SW 1271 (cell line): ENCODE results near the gene SLC4A7.
A peak's percentile ranks its signal among the peaks of the same experiment; 100 is the strongest.
"Not testable (repeated sequence)": the region's sequence is repeated elsewhere in the genome, so short reads cannot be mapped to it uniquely, and the experiment has no call there.

Experiments used
- DNase-seq, 2 experiments: peaks; one replicate each; lab custom pipeline; 2025; lab: John Stamatoyannopoulos, UW

Gene SLC4A7

DNA sequence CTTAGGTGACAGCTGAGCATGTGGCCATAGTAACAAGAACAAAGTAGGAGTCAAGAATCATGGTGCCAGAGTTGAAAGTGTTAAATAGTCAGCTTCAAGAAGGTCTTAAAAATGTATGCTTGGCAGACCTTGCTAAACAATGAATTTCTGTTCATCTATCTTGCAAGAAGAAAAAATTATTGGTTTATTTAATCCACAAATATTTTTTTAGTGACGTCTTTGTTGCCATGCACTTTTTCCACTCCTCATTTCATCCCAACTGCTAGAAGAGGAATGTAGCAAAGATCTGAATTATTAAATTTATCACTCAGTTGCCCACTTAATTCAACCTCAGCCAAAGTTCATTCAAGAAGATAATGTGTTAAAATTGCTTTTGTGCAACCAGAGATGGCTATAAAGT lies 3.2 kb upstream of the SLC4A7 start:
- no peak for DNase-seq

DNA sequence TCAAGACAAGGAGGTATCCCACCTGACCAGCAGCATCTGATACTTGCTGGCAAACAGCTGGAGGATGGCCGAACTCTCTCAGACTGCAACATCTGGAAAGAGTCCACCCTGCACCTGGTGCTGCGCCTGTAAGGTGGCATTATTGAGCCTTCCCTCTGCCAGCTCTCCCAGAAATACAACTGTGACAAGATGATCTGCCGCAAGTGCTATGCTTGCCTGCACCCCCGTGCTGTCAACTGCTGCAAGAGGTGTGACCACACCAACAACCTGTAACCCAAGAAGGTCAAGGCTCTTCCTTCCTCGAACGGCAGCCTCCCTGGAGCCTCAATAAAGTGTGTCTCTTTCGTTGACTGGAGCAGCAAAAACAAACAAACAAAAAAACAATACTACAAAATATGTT lies 2.2 kb upstream of the SLC4A7 start:
- no peak for DNase-seq

DNA sequence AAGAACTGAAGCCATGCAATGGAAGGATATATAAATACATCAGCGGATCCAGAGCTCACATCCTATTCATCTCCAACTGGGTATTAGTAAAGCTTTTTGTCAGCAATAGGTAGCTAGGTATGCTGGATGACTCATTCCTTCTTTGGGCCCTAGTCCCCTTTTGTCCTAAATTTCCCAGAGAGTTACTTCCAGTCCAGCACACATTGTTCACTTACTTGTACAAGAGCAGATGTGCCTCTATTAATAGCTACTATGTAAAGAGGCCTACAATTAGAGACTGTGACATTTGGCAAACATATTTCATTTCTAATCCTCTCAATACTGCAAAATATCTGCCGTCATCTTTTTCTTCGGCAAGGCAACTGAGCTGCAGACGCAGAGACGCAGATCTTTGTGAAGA lies 1.7 kb upstream of the SLC4A7 start:
- DNase-seq, result no peak

DNA sequence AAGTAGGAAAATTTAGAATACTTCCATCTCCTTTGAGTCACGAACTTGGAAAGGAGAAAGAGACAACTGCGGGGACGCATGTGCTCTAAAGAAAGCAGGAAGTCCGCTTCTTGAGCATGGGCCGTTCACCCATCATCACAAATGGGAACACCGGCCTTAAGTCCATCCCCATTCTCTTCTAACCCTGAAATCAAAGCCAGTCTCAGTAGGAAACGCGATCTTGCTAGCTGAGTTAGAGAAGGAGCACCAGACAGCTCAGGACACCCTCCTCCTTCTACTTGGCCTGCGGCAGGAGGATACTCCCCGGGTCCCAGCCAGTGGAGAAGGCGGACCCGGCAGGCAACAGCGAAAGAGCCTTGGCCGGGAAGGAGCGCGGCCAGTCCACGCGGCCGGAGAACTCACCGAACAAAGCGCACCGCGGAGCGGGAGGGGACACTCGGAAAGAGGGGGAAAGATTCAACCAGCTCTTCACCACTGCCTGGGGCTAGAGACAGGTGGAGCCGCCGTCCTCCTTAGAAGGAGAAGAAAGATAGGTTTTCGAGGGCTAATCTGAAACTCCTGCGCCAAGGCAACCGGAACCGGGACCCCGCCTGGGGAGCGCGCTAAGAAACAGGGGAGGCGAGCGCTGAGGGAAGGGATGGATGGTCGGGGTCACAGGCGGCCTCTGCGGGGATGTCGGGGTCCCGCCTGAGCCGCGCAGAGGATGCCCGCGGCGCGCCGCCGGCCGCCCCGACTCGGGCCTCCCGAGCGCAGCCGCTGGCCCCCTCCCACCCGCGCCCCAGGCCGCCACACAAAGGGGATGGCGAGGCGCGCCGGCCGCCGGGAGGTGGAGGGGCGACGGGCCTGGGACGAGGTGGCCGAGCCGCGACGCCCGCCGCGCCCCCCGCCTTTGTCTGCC lies 818 bp downstream of the SLC4A7 start:
- DNase-seq, result peak in 1 of 2 experiments; percentile 66

DNA sequence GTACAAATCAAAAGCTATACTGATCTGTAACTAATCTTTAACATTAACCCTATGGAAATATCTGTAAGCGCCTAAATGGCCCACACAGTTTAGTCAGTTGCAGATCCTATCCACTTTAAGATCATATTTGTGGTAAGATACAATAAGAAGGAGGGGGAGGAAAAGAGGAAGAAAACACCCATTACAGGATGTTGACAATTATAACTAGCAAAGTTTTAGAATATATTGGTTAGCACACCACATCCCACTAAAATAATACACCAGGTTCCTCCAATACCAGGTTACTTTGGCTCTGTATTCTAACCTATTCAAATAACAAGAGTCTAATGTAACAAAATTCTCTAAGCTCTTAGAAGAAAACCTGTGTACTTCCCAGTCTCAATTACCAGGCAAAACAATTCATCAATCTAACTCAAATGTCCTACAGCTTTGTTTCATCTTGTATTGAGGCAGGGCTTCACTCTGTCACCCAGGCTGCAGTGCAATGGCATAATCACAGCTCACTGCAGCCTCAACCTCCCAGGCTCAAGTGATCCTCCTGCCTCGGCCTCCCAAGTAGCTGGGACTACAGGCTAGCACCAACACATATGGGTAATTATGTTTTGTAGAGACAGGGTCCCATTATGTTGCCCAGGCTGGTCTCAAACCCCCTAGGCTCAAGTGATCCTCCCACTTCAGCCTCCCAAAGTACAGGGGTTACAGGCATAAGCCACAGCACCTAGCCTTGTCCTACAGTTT lies 4.2 kb downstream of the SLC4A7 start:
- no peak for DNase-seq

DNA sequence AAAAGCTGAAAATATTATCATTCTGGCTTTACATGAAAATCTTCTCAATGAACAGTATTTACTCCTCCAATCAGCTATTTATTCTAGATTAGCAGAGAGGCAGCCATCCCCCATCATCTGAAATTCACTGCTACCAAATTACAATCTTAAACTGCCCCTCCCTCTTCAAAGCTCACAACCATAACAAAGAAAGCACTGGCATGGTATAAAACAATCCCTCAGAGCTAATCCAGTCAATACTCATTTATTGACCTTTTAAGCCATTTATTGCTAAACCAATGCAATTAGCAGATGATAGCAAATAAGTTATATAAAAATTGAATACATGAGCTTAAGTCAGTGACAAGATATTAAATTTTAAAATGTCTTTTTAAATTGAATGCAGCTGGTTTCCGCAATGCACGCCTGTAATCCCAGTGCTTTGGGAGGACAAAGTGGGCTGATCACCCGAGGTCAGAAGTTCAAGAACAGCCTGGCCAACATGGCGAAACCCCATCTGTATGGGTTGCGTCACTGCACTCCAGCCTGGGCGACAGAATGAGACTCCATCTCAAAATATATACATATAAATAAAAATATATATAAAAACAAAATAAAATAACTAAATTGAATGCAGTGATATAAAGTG lies 12.1 kb downstream of the SLC4A7 start:
- no peak for DNase-seq

DNA sequence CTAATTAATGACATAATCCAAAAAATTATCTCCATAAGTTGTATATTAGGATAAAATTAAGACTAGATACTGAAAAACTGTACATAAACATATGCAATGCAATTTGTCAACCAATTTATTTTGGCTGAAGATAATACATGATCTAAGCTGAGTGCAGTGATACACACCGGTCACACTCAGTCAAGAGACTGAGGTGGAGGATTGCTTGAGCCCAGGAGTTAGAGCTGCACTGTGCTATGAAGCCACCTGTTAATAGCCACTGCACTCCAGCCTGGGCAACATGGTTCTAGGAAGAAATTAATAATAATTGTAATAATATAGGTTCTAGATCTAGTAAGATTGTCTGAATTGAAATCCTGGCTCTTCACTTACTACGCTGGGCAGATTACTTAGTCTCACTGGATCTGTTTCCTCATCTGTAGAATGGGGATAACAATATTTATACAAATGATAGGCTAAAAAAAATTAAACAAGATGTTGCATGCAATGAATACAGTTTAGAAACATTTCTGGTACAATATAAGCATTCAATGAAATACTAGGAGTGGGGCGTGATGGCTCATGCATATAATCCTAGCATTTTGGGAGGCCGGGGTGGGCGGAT lies 15.8 kb downstream of the SLC4A7 start:
- no peak for DNase-seq

DNA sequence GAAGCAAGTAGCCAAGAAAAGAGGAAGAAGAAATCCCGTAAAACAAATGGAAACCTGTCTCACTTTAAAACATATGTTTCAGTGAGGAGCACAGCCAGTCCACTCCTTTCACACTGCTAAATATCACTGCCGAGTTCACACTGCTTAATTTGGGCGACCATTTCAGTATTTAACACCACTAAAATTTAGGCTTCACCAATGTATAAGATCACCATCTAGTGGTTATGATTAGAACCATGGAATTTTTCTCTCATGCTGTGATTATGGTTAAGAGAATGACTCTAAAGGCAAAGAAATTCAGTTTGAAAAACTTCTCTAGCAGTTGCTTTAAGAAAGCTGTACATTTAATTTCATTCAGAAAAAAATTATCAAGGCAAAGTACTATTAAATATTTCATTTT lies 16.6 kb downstream of the SLC4A7 start:
- DNase-seq, result peak; percentile 28 to 78

DNA sequence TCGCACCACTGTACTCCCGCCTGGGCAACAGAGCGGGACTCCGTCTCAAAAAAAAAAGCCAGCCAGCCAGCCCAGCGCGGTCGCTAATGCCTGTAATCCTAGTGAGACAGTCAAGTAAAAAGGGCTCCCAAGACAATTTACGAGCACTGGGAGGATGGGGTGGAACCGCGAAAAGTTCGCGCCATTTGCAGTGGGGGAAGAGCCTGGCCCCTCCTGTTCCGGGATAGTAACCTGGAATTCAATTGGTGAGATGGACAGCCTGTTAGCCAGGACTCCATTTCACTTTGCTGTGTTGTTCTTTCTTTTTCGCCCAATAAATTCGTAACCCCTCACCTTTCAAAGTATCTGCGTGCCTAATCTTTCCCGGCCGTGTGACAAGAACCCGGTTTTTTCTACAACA lies 19.5 kb downstream of the SLC4A7 start:
- DNase-seq, result no peak

DNA sequence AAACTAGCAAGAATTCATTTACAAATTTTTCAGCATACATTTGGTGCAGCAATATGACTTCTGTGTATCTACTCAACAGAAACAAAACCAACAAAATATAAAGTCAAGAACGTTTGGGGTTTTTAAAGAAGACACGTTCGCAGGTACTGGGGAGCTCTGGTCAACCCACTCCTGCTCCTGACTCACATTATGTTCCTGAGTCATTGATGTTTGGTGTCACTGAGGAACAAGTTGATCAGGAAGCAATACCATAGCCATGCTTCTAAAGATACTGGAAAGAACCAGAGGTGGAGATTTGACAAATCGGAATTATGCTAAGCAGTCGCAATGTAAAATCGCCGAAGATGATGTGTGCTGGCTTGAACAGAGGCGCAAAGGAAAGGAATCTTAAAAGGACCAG lies 22.0 kb downstream of the SLC4A7 start:
- DNase-seq, result no peak

DNA sequence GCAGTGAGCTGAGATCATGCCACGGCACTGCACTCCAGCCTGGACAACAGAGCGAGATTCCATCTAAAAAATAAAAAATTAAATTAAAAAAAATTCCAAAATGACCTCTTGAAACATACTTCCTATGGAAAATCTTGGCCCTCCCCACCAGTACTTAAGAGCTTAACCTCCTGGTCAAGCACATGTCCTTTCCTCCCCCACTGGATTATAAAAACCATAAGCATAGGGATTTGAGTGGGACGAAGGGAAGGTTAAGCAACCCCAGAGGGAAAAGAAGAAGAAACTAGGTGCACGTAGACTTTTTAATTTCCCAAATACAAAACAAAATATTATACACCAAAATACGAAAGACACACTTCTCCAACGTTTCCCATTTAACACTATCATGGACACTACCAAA lies 25.3 kb downstream of the SLC4A7 start:
- no peak for DNase-seq

DNA sequence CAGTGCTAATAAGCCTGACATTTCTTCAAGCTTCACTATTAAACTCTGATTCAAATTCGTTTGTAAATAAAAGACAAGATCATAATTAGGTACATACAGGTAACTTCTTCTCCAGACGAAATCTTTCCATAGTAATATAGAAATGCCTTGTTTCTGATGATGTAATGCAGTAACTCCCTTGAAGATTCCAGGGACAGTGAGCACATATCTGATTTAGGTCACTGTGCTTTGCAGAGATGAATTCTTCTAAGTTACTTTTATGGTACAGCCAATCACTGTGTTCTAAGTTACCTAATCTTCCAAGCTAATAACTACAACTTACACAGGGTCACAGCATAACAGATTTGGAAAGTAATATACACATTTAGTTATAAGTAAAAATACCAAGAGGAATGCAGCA lies 27.6 kb downstream of the SLC4A7 start:
- DNase-seq, result no peak

DNA sequence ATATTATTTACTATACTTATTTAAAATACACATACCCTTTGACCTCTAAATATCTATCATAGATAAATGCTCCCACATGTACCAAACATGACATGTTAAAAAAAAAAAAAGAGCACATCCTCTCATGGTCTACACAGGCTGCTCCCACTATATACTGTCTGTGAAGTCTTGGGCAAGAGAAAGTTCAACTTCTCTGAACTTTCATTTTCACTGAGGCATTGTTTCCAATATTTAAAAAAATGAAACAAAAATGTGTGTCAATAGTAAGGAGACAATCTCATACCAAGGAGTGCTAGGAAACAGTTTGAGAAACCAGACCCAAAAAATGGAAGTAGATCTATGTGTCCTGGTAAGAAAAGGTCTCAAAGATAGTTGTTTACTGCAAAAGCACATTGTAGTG lies 29.3 kb downstream of the SLC4A7 start:
- no peak for DNase-seq

DNA sequence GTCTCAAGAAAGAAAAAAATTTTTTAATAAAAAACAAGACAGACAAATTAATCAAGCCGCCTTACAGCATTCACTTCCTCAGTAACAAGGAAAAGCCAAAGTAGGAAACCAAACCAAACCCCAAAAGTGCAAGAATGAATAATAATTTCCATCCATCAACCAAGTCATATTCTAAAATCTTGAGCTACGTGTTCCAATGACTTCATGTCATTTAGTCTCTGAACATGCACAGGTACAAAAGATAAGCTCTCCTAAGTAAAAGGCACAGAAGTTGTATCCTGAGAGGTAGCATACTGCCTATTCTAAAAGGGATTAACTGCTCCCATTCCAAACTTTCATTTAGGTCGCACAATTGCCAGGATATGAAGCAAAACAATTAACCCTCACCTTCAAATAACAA lies 29.7 kb downstream of the SLC4A7 start:
- DNase-seq, result no peak

DNA sequence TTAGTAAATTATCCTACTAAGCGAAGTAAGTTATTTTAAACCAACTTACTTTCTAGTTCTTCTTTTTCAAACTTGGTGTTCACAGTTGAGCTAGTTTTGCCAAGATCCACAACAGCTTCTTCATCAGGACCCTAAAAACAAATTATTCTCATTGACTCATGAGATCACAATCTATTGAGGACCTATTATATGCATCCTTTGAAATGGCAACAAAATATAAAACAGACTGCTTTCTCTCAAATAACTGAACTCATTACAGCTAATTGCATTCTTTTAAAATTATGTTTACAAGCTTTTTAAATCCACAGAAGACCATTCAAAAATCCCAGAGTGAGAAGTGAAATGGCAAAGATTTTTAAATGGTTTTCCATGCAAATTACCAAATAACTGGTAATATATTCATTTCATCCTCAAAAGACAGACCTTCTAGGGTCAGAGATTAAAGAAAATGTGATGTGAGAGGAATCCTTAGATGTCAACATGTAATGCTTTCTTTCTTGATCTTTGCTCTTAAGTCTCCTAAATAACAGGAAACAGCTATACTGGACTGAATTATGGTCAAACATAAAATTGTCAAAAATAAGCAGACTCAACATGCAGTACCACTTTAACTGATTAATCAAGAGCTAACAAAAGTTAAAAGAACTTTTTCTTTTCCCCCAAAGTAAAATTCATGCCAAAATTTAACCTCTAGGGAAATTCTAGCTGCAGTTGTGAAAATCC lies 31.7 kb downstream of the SLC4A7 start:
- DNase-seq, result no peak

DNA sequence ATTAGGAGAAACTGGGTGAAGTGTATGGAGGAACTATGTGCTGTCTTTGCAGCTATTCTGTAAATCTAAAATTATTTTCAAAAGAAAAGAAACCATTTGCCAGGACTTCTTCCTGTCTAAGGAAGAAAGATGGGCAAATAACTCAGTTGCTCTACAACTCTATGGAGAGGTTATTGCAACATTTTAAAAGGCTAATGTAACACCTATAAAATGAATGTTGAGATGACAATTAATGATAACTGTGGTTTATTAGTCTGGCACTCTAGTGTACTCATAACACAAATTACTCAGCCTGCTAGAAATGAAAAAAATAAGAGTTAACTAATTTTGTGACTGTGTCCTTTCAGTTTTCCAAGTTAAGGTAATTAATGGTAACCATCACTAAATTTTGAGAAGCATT lies 32.3 kb downstream of the SLC4A7 start:
- DNase-seq, result no peak

DNA sequence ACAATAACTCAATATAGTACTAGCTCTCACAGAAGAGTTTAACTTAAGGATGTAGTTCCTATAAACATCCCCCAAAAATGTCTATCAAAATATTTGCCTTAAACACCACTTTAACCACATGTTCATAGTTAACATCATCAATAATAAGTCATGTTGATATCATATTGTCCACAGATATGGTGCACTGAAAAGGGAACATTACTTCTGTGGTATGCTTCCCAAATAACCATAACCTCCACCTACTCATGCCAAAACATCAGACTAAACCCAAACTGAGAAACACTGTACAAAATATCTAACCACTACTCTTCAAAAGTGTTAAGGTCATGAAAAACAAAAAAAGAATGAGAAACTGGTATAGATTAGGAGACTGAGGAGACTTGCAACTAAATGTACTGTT lies 32.9 kb downstream of the SLC4A7 start:
- DNase-seq, result no peak

DNA sequence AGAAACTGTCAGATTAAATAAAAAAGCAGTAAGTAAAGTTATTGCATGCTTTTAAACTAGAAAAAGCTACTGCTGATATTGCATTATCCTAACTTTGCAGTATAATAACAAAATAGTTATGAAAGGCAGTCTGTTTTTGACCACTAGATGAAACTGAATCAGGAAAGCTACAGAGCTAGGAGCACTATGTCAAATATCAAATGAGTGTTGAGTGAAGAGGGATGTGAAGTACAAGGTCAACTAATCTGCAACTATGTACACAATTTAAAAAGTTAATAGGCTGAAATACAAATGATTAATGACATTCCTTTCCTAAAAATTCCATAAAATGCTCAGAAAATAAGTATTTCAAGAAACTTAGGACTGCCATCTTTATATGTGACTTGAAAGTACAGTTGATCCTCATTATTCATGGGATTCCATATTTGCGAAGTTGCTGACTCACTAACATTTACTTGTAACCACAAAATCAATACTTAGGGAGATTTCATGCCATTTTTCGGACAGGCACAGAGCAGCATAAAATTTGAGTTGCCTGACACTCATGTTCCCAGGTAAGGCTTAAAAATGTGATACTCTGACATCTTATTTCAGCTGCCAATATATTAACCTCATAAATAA lies 34.5 kb downstream of the SLC4A7 start:
- no peak for DNase-seq

DNA sequence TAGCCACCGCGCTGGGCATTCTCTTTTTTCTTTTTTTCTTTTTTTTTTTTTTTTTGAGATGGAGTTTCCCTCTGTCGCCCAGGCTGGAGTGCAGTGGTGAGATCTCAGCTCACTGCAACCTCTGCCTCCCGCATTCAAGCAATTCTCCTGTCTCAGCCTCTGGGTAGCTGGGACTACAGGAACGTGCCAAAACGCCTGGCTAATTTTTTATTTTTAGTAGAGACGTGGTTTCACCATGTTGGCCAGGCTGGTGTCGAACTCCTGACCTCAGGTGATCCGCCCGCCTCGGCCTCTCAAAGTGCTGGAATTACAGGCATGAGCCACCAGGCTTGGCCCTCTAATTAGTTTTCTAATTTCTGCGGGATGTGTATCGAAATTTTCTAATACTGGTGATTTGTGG lies 41.2 kb downstream of the SLC4A7 start:
- DNase-seq, result not testable (repeated sequence)

DNA sequence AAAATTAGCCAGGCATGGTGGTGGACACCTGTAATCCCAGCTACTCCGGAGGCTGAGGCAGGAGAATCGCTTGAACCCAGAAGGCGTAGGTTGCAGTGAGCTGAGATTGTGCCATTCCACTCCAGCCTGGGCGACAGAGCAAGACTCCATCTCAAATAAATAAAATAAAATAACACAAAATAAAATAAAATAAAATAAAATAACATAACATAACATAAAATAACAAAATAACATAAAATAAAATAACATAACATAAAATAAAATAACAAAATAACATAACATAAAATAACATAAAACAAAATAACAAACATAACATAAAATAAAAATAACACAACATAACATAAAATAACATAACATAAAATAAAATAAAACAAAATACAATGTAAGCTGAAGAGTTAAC lies 45.8 kb downstream of the SLC4A7 start:
- DNase-seq, result not testable (repeated sequence)

DNA sequence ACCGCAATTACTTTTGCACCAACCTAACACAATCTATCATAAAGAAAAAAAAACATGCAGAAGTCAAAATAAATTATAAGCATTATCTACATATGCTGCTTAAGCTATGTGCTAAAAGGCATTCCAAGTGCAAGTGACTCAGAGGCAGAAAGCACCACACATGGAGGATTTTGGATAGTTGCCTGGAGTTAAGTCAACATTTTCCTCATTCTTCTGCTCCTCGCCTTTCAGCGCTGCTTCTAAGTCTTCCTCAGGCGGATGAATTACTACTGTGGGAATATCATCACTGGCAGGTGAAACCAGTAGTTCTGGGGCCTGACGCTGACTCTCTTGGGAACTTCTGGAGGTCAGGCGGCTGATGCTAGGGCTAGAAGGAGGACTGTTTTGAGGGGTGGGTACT lies 53.1 kb downstream of the SLC4A7 start:
- peak; percentile 19 to 86 for DNase-seq
